ENCODE data around the gene MAPK8IP3. TPM values are rescaled to one million over a fixed set of nuclear protein-coding genes. Genes with fewer than 3 reads are reported as not detected.

MAPK8IP3 gene
- total and polyA plus RNA-seq, 2 donors (not counting 1 experiment from before 2014, with no cell fraction given): 249 to 340 TPM

GRCh38 chr16:1662543-1662942 lies 43.5 kb upstream of the MAPK8IP3 start:
- no peaks in the 10 kb centered on the region for H4K20me1 ChIP-seq (ENCODE audit: control insufficient read depth, insufficient read depth, low read length, poor library complexity, severe bottlenecking)
- no peaks in the 10 kb centered on the region for H3K4me1 ChIP-seq (ENCODE audit: control insufficient read depth in 2 of 2, insufficient read depth in 2 of 2, low read length in 2 of 2)
- no peak overlapping the region for H3K4me2 ChIP-seq (replicated peaks; ENCODE audit: low read depth, low read length, poor library complexity, severe bottlenecking)
- no peaks in the 10 kb centered on the region for H3K27me3 Mint-ChIP-seq
- peaks cover 10 to 70% of the 10 kb centered on the region in 2 experiments for H3K36me3 ChIP-seq (replicated peaks in 1 of 2; ENCODE audit: control extremely low read depth in 1 of 2, control insufficient read depth in 1 of 2, extremely low read depth in 1 of 2, insufficient read depth in 2 of 2, low read length in 1 of 2)
- no peak overlapping the region for H3K27ac ChIP-seq (ENCODE audit: low read length in 2 of 2)
- H3K27ac Mint-ChIP-seq: no peak overlapping the region
- DNase-seq: no peak
- no peak overlapping the region for H3K9ac ChIP-seq (ENCODE audit: low read length)
- H3K27me3 ChIP-seq (replicated peaks in 1 of 4; ENCODE audit: control extremely low read depth in 1 of 4, control insufficient read depth in 3 of 4, insufficient read depth in 4 of 4, low read length in 3 of 4): no peaks in the 10 kb centered on the region
- intact Hi-C loops (cut with micrococcal nuclease): no loop called here
- no peaks in the 10 kb centered on the region for H3K9me3 ChIP-seq (ENCODE audit: control extremely low read depth in 1 of 3, control insufficient read depth in 2 of 3, insufficient read depth in 1 of 3, low read length in 2 of 3)
- no peak for ATAC-seq (ENCODE audit: low read depth)
- H2AFZ ChIP-seq (ENCODE audit: insufficient read depth, low read depth, low read length, poor library complexity, severe bottlenecking): no peak overlapping the region
- no peak for TF ChIP-seq CTCF (IDR thresholded peaks at IDR 0.05)
- no peak for TF ChIP-seq EZH2 (IDR thresholded peaks at IDR 0.05; ENCODE audit: borderline replicate concordance, insufficient read depth, low read depth, low read length, poor library complexity, severe bottlenecking)
- peaks cover 6% of the 10 kb centered on the region for H3K79me2 ChIP-seq (ENCODE audit: control insufficient read depth, insufficient read depth, low read length)
- H3K9me3 Mint-ChIP-seq (ENCODE audit: insufficient read depth): no peaks in the 10 kb centered on the region
- WGBS (ENCODE audit: insufficient coverage): over 99% methylated on average over 18 of the region's 20 CpGs
- ChIA-PET CTCF (no interaction called here), POLR2A (no interaction called here)
- H3K4me3 ChIP-seq (ENCODE audit: control extremely low read depth in 1 of 5, extremely low read depth in 1 of 5, insufficient read depth in 1 of 5, low read depth in 2 of 5, low read length in 4 of 5): no peak overlapping the region
- H3K4me3 Mint-ChIP-seq: no peak overlapping the region
- H3K4me1 Mint-ChIP-seq: no peaks in the 10 kb centered on the region

- Mint-ChIP-seq H3K4me1 (no peaks in the 10 kb centered on the region), H3K4me3 (no peak overlapping the region), H3K9me3 (ENCODE audit: insufficient read depth) (no peaks in the 10 kb centered on the region), H3K27me3 (no peaks in the 10 kb centered on the region), H3K27ac (no peak overlapping the region)
- CTCF ChIA-PET: no interaction called here
- H3K4me2 ChIP-seq (replicated peaks; ENCODE audit: low read depth, low read length, poor library complexity, severe bottlenecking): no peak overlapping the region
- H3K27me3 ChIP-seq (replicated peaks in 1 of 4; ENCODE audit: control extremely low read depth in 1 of 4, control insufficient read depth in 3 of 4, insufficient read depth in 4 of 4, low read length in 3 of 4): no peaks in the 10 kb centered on the region
- ATAC-seq (ENCODE audit: low read depth) (no peak), DNase-seq (no peak)
- H3K36me3 ChIP-seq (replicated peaks in 1 of 2; ENCODE audit: control extremely low read depth in 1 of 2, control insufficient read depth in 1 of 2, extremely low read depth in 1 of 2, insufficient read depth in 2 of 2, low read length in 1 of 2): peaks cover 10 to 80% of the 10 kb centered on the region in 2 experiments
- H2AFZ ChIP-seq (ENCODE audit: insufficient read depth, low read depth, low read length, poor library complexity, severe bottlenecking): no peak overlapping the region
- H3K27ac ChIP-seq (ENCODE audit: low read length in 2 of 2): no peak overlapping the region
- POLR2A ChIA-PET: no interaction called here
- intact Hi-C loops (cut with micrococcal nuclease): no loop called here
- H4K20me1 ChIP-seq (ENCODE audit: control insufficient read depth, insufficient read depth, low read length, poor library complexity, severe bottlenecking): no peaks in the 10 kb centered on the region
- no peak for TF ChIP-seq CTCF (IDR thresholded peaks at IDR 0.05)
- TF ChIP-seq EZH2 (IDR thresholded peaks at IDR 0.05; ENCODE audit: borderline replicate concordance, insufficient read depth, low read depth, low read length, poor library complexity, severe bottlenecking): no peak
- WGBS (ENCODE audit: insufficient coverage): 98% methylated on average over 15 of the region's 15 CpGs
- H3K9me3 ChIP-seq (ENCODE audit: control extremely low read depth in 1 of 3, control insufficient read depth in 2 of 3, insufficient read depth in 1 of 3, low read length in 2 of 3): no peaks in the 10 kb centered on the region
- no peaks in the 10 kb centered on the region for H3K4me1 ChIP-seq (ENCODE audit: control insufficient read depth in 2 of 2, insufficient read depth in 2 of 2, low read length in 2 of 2)
- H3K9ac ChIP-seq (ENCODE audit: low read length): no peak overlapping the region
- H3K79me2 ChIP-seq (ENCODE audit: control insufficient read depth, insufficient read depth, low read length): no peaks in the 10 kb centered on the region
- H3K4me3 ChIP-seq (ENCODE audit: control extremely low read depth in 1 of 5, extremely low read depth in 1 of 5, insufficient read depth in 1 of 5, low read depth in 2 of 5, low read length in 4 of 5): no peak overlapping the region
Measured at GRCh38 chr16:1665829-1666228, 40.2 kb upstream of the MAPK8IP3 start.
